ENCODE data around the gene CAPN13.

CAPN13 gene

GRCh38 chr2:30789670-30790210 is 17.5 kb downstream of the CAPN13 start:
- no peaks in the 10 kb centered on the region for H3K9me3 ChIP-seq (ENCODE audit: control insufficient read depth, insufficient read depth, low read length)
- no peak for DNase-seq (ENCODE audit: low read depth, low spot score)
- H3K27me3 ChIP-seq (ENCODE audit: control insufficient read depth, insufficient read depth, low read length), result no peaks in the 10 kb centered on the region
- H3K36me3 ChIP-seq (ENCODE audit: control insufficient read depth, insufficient read depth, low read length), result no peaks in the 10 kb centered on the region
- H3K4me3 ChIP-seq (ENCODE audit: low read length), result no peak overlapping the region
- no peak overlapping the region for H3K27ac ChIP-seq (ENCODE audit: low read length)
- no CpG with 5 or more reads among the region's 4 CpGs for WGBS (ENCODE audit: insufficient coverage, insufficient read length)
- no peaks in the 10 kb centered on the region for H3K4me1 ChIP-seq (ENCODE audit: control insufficient read depth, insufficient read depth, low read length)

- H3K4me1 ChIP-seq (ENCODE audit: control insufficient read depth, insufficient read depth, low read length), result no peaks in the 10 kb centered on the region
- DNase-seq (ENCODE audit: low read depth, low spot score), result no peak
- H3K4me3 ChIP-seq (ENCODE audit: low read length), result no peak overlapping the region
- H3K27ac ChIP-seq (ENCODE audit: low read length), result no peak overlapping the region
- no CpG with 5 or more reads among the region's 12 CpGs for WGBS (ENCODE audit: insufficient coverage, insufficient read length)
- no peaks in the 10 kb centered on the region for H3K9me3 ChIP-seq (ENCODE audit: control insufficient read depth, insufficient read depth, low read length)
- no peaks in the 10 kb centered on the region for H3K27me3 ChIP-seq (ENCODE audit: control insufficient read depth, insufficient read depth, low read length)
- H3K36me3 ChIP-seq (ENCODE audit: control insufficient read depth, insufficient read depth, low read length), result no peaks in the 10 kb centered on the region
These were observed 20.1 kb downstream of the CAPN13 start for GRCh38 chr2:30786923-30787685.

- H3K4me1 ChIP-seq (ENCODE audit: control insufficient read depth, insufficient read depth, low read length), result no peaks in the 10 kb centered on the region
- no peak overlapping the region for H3K27ac ChIP-seq (ENCODE audit: low read length)
- H3K4me3 ChIP-seq (ENCODE audit: low read length), result no peak overlapping the region
- H3K9me3 ChIP-seq (ENCODE audit: control insufficient read depth, insufficient read depth, low read length), result no peaks in the 10 kb centered on the region
- H3K27me3 ChIP-seq (ENCODE audit: control insufficient read depth, insufficient read depth, low read length), result no peaks in the 10 kb centered on the region
- no peaks in the 10 kb centered on the region for H3K36me3 ChIP-seq (ENCODE audit: control insufficient read depth, insufficient read depth, low read length)
- no CpG with 5 or more reads among the region's 3 CpGs for WGBS (ENCODE audit: insufficient coverage, insufficient read length)
- DNase-seq (ENCODE audit: low read depth, low spot score), result no peak
These were observed 22.6 kb downstream of the CAPN13 start for GRCh38 chr2:30784682-30785081.

- H3K27ac ChIP-seq (ENCODE audit: low read length), result no peak overlapping the region
- no peaks in the 10 kb centered on the region for H3K27me3 ChIP-seq (ENCODE audit: control insufficient read depth, insufficient read depth, low read length)
- H3K4me1 ChIP-seq (ENCODE audit: control insufficient read depth, insufficient read depth, low read length), result no peaks in the 10 kb centered on the region
- no peaks in the 10 kb centered on the region for H3K36me3 ChIP-seq (ENCODE audit: control insufficient read depth, insufficient read depth, low read length)
- H3K4me3 ChIP-seq (ENCODE audit: low read length), result no peak overlapping the region
- WGBS (ENCODE audit: insufficient coverage, insufficient read length), result no CpG with 5 or more reads among the region's 7 CpGs
- H3K9me3 ChIP-seq (ENCODE audit: control insufficient read depth, insufficient read depth, low read length), result no peaks in the 10 kb centered on the region
- no peak for DNase-seq (ENCODE audit: low read depth, low spot score)
These were observed 25.2 kb downstream of the CAPN13 start for GRCh38 chr2:30781961-30782533.

GRCh38 chr2:30781451-30781850 is 25.8 kb downstream of the CAPN13 start:
- H3K36me3 ChIP-seq (ENCODE audit: control insufficient read depth, insufficient read depth, low read length), result no peaks in the 10 kb centered on the region
- no peaks in the 10 kb centered on the region for H3K4me1 ChIP-seq (ENCODE audit: control insufficient read depth, insufficient read depth, low read length)
- H3K27ac ChIP-seq (ENCODE audit: low read length), result no peak overlapping the region
- H3K4me3 ChIP-seq (ENCODE audit: low read length), result no peak overlapping the region
- no peaks in the 10 kb centered on the region for H3K27me3 ChIP-seq (ENCODE audit: control insufficient read depth, insufficient read depth, low read length)
- WGBS (ENCODE audit: insufficient coverage, insufficient read length), result no CpG with 5 or more reads among the region's 1 CpG
- no peak for DNase-seq (ENCODE audit: low read depth, low spot score)
- H3K9me3 ChIP-seq (ENCODE audit: control insufficient read depth, insufficient read depth, low read length), result no peaks in the 10 kb centered on the region

GRCh38 chr2:30780776-30781330 is 26.4 kb downstream of the CAPN13 start:
- no peak for DNase-seq (ENCODE audit: low read depth, low spot score)
- no peaks in the 10 kb centered on the region for H3K36me3 ChIP-seq (ENCODE audit: control insufficient read depth, insufficient read depth, low read length)
- no CpG with 5 or more reads among the region's 5 CpGs for WGBS (ENCODE audit: insufficient coverage, insufficient read length)
- no peak overlapping the region for H3K4me3 ChIP-seq (ENCODE audit: low read length)
- no peak overlapping the region for H3K27ac ChIP-seq (ENCODE audit: low read length)
- H3K27me3 ChIP-seq (ENCODE audit: control insufficient read depth, insufficient read depth, low read length), result no peaks in the 10 kb centered on the region
- H3K4me1 ChIP-seq (ENCODE audit: control insufficient read depth, insufficient read depth, low read length), result no peaks in the 10 kb centered on the region
- H3K9me3 ChIP-seq (ENCODE audit: control insufficient read depth, insufficient read depth, low read length), result no peaks in the 10 kb centered on the region

GRCh38 chr2:30778611-30779010 is 28.6 kb downstream of the CAPN13 start:
- Histone ChIP-seq H3K27me3 (ENCODE audit: control insufficient read depth, insufficient read depth, low read length) (no peaks in the 10 kb centered on the region), H3K36me3 (ENCODE audit: control insufficient read depth, insufficient read depth, low read length) (no peaks in the 10 kb centered on the region), H3K9me3 (ENCODE audit: control insufficient read depth, insufficient read depth, low read length) (no peaks in the 10 kb centered on the region), H3K4me1 (ENCODE audit: control insufficient read depth, insufficient read depth, low read length) (no peaks in the 10 kb centered on the region), H3K27ac (ENCODE audit: low read length) (no peak overlapping the region), H3K4me3 (ENCODE audit: low read length) (no peak overlapping the region)
- no CpG with 5 or more reads among the region's 11 CpGs for WGBS (ENCODE audit: insufficient coverage, insufficient read length)
- DNase-seq (ENCODE audit: low read depth, low spot score), result no peak

- Histone ChIP-seq H3K27ac (ENCODE audit: low read length) (no peak overlapping the region), H3K27me3 (ENCODE audit: control insufficient read depth, insufficient read depth, low read length) (no peaks in the 10 kb centered on the region), H3K36me3 (ENCODE audit: control insufficient read depth, insufficient read depth, low read length) (no peaks in the 10 kb centered on the region), H3K4me1 (ENCODE audit: control insufficient read depth, insufficient read depth, low read length) (no peaks in the 10 kb centered on the region), H3K9me3 (ENCODE audit: control insufficient read depth, insufficient read depth, low read length) (no peaks in the 10 kb centered on the region), H3K4me3 (ENCODE audit: low read length) (no peak overlapping the region)
- no peak for DNase-seq (ENCODE audit: low read depth, low spot score)
- WGBS (ENCODE audit: insufficient coverage, insufficient read length), result no CpG with 5 or more reads among the region's 12 CpGs
These were observed 29.4 kb downstream of the CAPN13 start for GRCh38 chr2:30777661-30778505.

- Histone ChIP-seq H3K27me3 (ENCODE audit: control insufficient read depth, insufficient read depth, low read length) (no peaks in the 10 kb centered on the region), H3K9me3 (ENCODE audit: control insufficient read depth, insufficient read depth, low read length) (no peaks in the 10 kb centered on the region), H3K27ac (ENCODE audit: low read length) (no peak overlapping the region), H3K4me1 (ENCODE audit: control insufficient read depth, insufficient read depth, low read length) (no peaks in the 10 kb centered on the region), H3K4me3 (ENCODE audit: low read length) (no peak overlapping the region), H3K36me3 (ENCODE audit: control insufficient read depth, insufficient read depth, low read length) (no peaks in the 10 kb centered on the region)
- WGBS (ENCODE audit: insufficient coverage, insufficient read length), result no CpG with 5 or more reads among the region's 9 CpGs
- DNase-seq (ENCODE audit: low read depth, low spot score), result no peak
These were observed 30.2 kb downstream of the CAPN13 start for GRCh38 chr2:30776831-30777635.
